ENCODE data around the gene LRRC3.
A peak's percentile ranks its signal among the peaks of the same experiment; 100 is the strongest.

LRRC3 gene

GRCh38 chr21:44494956-44495355 lies 39.6 kb downstream of the LRRC3 start:
- no peak for DNase-seq (ENCODE audit: low read depth)
- no peak for TF ChIP-seq CTCF (IDR thresholded peaks at IDR 0.05; ENCODE audit: low read length, missing control alignments)
- no peak overlapping the region for H3K4me3 ChIP-seq (replicated peaks; ENCODE audit: low read depth, low read length)

DNA sequence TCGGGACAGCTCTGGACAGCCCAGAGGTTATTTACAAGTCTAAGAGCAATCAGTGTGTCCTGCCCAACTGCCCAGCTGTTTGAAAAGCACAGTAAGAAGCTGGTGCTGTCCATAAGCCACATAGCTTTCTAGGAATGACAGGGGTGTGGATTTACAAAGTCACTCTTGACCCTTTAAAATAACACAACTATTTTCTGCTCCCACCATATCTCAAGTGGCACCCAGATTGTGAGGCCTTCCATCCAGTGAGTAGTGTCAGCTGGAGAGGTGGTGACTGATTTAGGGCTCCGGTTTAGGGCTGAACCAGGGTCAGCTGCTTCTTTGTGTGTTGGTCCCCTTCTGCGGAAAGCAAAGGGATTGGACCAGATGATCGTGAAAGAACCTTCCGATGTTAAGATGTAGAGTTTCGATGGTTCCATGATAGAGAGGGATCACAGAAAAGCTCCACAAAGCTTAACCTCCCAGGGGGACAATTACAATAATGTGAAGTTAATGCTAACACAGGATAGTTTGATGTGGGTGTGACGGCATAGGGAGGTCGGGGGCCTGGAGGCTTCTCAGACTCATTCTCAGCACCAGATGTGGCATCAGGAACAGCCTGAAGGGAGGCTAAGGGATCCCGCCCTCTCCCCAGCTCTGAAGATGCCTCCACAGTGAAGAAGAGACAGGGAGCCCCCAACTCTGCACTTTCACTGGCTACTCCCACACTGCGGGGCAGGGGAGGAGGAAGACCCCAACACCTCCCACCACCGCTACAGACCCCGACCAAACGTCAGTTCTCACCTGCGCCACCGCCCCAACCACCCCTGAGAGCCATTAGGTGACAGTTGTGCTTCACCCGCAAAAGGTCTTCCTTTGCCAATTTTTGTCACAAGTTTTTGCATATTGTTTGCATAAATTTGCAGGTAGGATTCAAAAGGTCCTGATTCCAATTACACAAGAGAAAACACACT lies 40.6 kb downstream of the LRRC3 start:
- H3K4me3 ChIP-seq (replicated peaks; ENCODE audit: low read depth, low read length), result no peak overlapping the region
- TF ChIP-seq CTCF (IDR thresholded peaks at IDR 0.05; ENCODE audit: low read length, missing control alignments), result no peak
- no peak for DNase-seq (ENCODE audit: low read depth)

DNA sequence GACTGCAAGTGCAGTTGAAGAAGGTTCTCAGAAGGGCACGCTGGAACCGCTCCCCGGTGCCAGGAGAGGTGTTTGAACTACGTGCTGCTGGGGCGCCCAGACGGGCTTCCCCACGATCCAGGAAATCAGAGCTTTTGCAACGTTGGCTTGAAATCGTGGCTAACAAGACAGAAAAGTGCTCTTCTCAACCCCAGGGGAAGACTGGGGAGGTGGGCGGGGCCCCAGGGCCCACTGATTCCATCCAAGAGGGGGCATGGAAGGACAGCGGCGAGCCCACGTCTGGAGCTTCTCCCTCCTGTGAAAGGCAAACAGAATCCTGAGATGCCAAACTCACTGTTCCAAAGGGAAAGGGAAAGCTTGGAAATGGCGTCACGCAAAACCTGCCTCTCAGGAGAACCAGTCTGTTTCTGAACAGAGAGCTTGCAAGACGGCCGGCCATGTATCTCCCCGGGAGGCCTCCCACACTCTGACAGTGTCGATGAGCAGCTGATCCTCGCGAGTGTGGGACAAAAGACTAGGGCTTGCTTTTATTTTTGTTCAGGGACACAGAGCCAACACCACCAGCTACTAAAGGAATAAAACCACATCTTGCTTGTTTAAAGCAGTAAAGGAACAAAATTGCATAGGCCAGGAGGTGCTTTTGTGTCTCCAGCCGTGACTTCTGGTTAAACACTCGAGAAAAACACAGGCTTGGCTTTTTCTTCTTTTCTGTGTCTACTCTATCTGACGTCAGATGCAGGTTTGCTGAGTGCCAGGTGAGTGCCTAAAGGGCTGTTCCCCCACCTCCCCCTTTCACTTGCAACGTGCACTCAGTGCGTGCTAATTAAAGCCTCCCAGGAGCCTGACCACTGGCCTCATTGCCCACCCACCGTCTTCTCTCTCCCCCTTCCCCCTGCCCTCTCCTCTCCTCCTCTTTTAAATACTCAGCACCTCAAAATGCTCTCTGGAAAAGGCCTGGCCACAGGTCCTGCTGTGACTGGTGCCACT lies 41.5 kb downstream of the LRRC3 start:
- H3K4me3 ChIP-seq (replicated peaks; ENCODE audit: low read depth, low read length), result no peak overlapping the region
- TF ChIP-seq CTCF (IDR thresholded peaks at IDR 0.05; ENCODE audit: low read length, missing control alignments), result no peak
- DNase-seq (ENCODE audit: low read depth), result no peak

- DNase-seq (ENCODE audit: low read depth), result peak; percentile 18
- no peak for TF ChIP-seq CTCF (IDR thresholded peaks at IDR 0.05; ENCODE audit: low read length, missing control alignments)
Measured at GRCh38 chr21:44497703-44498126, 42.4 kb downstream of the LRRC3 start.

DNA sequence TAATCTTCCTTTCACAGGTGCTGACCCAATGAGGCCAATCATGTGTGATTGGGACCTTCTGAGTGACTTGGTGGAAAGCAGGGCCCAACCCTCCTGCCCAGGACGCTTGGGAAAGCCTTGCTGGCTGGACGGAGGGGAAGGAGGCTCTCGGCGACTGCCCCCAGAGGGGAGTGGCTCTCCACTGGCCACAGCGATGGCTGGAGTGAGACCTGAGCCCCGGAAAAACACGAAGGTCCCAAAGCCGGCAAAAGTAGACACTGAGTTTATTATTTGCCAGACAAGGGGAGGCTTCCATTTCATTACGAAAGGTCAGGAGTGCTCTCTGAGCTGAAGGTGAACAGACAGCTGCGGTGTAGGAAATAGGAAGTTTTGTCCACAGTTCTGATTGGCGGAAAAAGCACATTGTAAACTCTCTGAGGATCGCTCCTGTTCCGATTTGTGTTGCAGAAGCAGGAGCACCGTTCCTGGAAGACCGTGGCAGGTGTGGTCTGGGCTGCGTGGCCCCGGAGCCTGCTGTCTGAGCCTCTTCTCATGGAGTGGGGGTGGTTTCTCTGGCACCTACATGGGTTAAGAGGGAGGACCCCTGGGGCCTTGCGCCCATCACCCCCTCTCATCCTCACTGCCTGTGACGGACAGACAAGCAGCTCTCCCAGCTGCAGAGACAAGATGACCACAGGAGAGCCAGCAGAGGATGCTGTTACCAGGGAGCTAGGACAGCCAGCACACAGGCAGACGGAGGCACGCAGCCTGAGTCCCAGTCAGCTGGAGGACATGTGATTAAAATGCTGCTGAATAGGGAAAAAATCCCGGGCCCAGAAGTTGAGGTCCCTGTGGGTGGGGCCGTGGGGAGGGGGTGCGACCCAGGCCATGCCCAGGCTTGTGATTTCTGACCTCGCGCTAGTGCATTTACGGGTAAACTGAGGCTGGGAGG lies 43.2 kb downstream of the LRRC3 start:
- no peak for DNase-seq (ENCODE audit: low read depth)
- H3K4me3 ChIP-seq (replicated peaks; ENCODE audit: low read depth, low read length), result no peak overlapping the region
- no peak for TF ChIP-seq CTCF (IDR thresholded peaks at IDR 0.05; ENCODE audit: low read length, missing control alignments)

More at GRCh38 chr21:44497703-44498126, 42.4 kb downstream of the LRRC3 start:
- H3K4me3 ChIP-seq (replicated peaks; ENCODE audit: low read depth, low read length), result no peak overlapping the region

- no peak for TF ChIP-seq CTCF (IDR thresholded peaks at IDR 0.05; ENCODE audit: low read length, missing control alignments)
- H3K4me3 ChIP-seq (replicated peaks; ENCODE audit: low read depth, low read length), result no peak overlapping the region
- DNase-seq (ENCODE audit: low read depth), result no peak
Measured at GRCh38 chr21:44499211-44499560, 43.9 kb downstream of the LRRC3 start.

Data from fibroblast of pulmonary artery (primary cell).